ENCODE data around the gene RGMA.

The RGMA gene

DNA sequence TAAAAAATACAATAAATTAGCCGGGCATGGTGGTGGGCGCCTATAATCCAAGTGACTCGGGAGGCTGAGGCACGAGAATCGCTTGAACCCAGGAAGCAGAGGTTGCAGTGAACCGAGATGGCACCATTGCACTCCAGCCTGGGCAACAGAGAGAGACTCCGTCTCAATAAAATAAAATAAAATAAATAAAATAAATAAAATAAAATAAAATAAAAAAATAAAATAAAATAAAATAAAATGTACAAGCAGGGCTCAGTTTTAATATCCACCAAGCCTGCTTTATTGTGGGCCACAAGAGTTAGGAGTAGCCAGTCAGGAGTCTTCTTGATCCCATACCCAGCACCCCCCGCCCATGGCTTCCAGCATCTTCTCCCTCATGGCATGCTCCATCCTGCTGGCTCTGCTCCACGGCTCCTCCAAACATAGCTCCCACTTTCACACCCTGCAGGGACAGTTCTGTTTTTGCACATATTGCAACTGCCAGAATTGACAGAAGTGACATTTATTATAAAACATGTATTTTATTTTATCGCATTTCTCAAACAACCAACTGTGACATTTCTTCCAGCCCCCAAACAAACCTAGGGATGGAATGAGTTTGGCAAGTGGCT, 42.6 kb upstream of the RGMA start:
- Histone ChIP-seq H2AFZ (ENCODE audit: low read depth) (no peak overlapping the region), H3K79me2 (ENCODE audit: insufficient read depth, low read depth) (no peaks in the 10 kb centered on the region), H3K9ac (no peak overlapping the region), H4K20me1 (ENCODE audit: insufficient read depth) (no peaks in the 10 kb centered on the region), H3K4me2 (no peak overlapping the region), H3K36me3 (ENCODE audit: insufficient read depth) (no peaks in the 10 kb centered on the region), H3K4me1 (ENCODE audit: low read depth, poor library complexity, severe bottlenecking) (no peaks in the 10 kb centered on the region), H3K4me3 (IDR thresholded peaks at IDR 0.05; ENCODE audit: insufficient read depth, low read depth, low read length) (no peak overlapping the region), H3K27me3 (ENCODE audit: insufficient read depth, low read depth) (no peaks in the 10 kb centered on the region), H3K27ac (no peak overlapping the region)
- TF ChIP-seq CTCF (conservative IDR thresholded peaks at IDR 0.05; ENCODE audit: low read depth, low read length): no peak

DNA sequence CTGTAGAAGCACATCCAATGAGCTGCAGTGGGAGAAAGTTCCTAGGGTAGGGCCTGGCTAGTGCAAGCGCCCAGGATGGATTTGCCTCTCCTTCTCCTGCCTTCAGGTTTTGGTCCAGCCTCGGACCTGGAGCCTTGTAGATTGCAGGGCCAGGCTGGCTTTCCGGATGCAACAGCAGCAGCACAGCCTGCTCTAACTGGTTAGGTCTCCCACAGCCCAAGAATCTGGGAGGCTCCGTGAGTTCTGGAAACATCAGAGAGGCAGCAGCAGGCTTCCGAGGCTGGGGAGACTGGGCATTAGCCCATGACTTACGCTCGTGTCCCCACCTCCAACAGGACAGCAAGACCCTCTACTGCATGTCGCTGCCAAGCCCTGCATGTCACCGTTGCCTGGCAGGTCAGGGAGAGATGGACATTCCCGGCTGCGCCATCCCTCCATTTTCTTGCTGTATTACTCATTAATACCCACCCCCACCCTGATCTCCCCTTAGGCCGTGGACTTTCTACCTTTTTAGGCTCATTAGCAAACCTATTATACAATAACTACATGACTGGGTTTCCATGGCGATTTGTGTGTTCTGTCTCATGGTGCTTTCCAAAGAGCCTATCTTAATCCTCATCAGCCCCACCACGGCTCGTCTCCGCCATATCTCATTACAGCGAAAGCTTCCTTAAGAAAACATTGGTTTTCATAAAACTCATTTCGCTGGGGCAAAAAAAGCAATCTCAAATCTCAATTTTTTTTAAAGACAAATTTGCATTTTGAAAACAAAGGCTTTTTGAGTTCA, 40.9 kb upstream of the RGMA start:
- no peak overlapping the region for H3K9ac ChIP-seq
- H3K4me3 ChIP-seq (IDR thresholded peaks at IDR 0.05; ENCODE audit: insufficient read depth, low read depth, low read length): no peak overlapping the region
- no peak overlapping the region for H3K27ac ChIP-seq
- no peak for TF ChIP-seq CTCF (conservative IDR thresholded peaks at IDR 0.05; ENCODE audit: low read depth, low read length)
- no peaks in the 10 kb centered on the region for H3K79me2 ChIP-seq (ENCODE audit: insufficient read depth, low read depth)
- H4K20me1 ChIP-seq (ENCODE audit: insufficient read depth): no peaks in the 10 kb centered on the region
- no peaks in the 10 kb centered on the region for H3K36me3 ChIP-seq (ENCODE audit: insufficient read depth)
- H2AFZ ChIP-seq (ENCODE audit: low read depth): no peak overlapping the region
- no peak overlapping the region for H3K4me2 ChIP-seq
- H3K4me1 ChIP-seq (ENCODE audit: low read depth, poor library complexity, severe bottlenecking): no peaks in the 10 kb centered on the region
- no peaks in the 10 kb centered on the region for H3K27me3 ChIP-seq (ENCODE audit: insufficient read depth, low read depth)

DNA sequence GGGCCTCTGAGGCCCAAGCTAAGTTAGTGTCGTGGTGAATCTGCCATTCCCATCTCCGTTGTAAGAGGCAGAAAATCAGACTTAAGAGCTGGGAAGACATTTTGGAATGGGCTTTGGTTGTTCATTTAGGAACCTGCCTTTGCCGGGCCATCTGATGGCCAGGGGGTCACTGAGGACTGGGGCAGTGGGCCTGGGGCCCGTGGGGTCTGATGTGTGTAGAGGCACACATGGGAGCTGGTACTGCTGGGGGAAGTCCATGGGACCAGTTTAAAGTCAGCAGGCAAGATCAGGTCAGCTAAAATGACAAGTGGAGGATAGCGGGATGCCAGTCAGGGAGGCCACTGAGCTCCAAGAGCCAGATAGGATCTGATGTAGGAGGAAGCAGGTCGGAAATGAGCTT, 38.3 kb upstream of the RGMA start:
- no peaks in the 10 kb centered on the region for H3K36me3 ChIP-seq (ENCODE audit: insufficient read depth)
- no peak overlapping the region for H3K27ac ChIP-seq
- no peaks in the 10 kb centered on the region for H3K4me1 ChIP-seq (ENCODE audit: low read depth, poor library complexity, severe bottlenecking)
- no peak overlapping the region for H2AFZ ChIP-seq (ENCODE audit: low read depth)
- H3K4me2 ChIP-seq: no peak overlapping the region
- no peaks in the 10 kb centered on the region for H4K20me1 ChIP-seq (ENCODE audit: insufficient read depth)
- no peaks in the 10 kb centered on the region for H3K27me3 ChIP-seq (ENCODE audit: insufficient read depth, low read depth)
- H3K79me2 ChIP-seq (ENCODE audit: insufficient read depth, low read depth): no peaks in the 10 kb centered on the region
- no peak overlapping the region for H3K9ac ChIP-seq
- H3K4me3 ChIP-seq (IDR thresholded peaks at IDR 0.05; ENCODE audit: insufficient read depth, low read depth, low read length): no peak overlapping the region
- no peak for TF ChIP-seq CTCF (conservative IDR thresholded peaks at IDR 0.05; ENCODE audit: low read depth, low read length)

- H3K4me2 ChIP-seq: no peak overlapping the region
- H3K27ac ChIP-seq: no peak overlapping the region
- no peaks in the 10 kb centered on the region for H4K20me1 ChIP-seq (ENCODE audit: insufficient read depth)
- H3K79me2 ChIP-seq (ENCODE audit: insufficient read depth, low read depth): no peaks in the 10 kb centered on the region
- H3K4me3 ChIP-seq (IDR thresholded peaks at IDR 0.05; ENCODE audit: insufficient read depth, low read depth, low read length): no peak overlapping the region
- H3K4me1 ChIP-seq (ENCODE audit: low read depth, poor library complexity, severe bottlenecking): no peaks in the 10 kb centered on the region
- H3K36me3 ChIP-seq (ENCODE audit: insufficient read depth): no peaks in the 10 kb centered on the region
- no peak for TF ChIP-seq CTCF (conservative IDR thresholded peaks at IDR 0.05; ENCODE audit: low read depth, low read length)
- H3K27me3 ChIP-seq (ENCODE audit: insufficient read depth, low read depth): no peaks in the 10 kb centered on the region
- H2AFZ ChIP-seq (ENCODE audit: low read depth): no peak overlapping the region
- no peak overlapping the region for H3K9ac ChIP-seq
Observed at GRCh38 chr15:93126599-93126998, 37.6 kb upstream of the RGMA start.
